ENCODE results near the gene HMCN1. TPM values are rescaled to one million over a fixed set of nuclear protein-coding genes. Genes with fewer than 3 reads are reported as not detected.

HMCN1 gene
- total RNA-seq, 1 experiment from 2014 or later, result 2.1 TPM

DNA sequence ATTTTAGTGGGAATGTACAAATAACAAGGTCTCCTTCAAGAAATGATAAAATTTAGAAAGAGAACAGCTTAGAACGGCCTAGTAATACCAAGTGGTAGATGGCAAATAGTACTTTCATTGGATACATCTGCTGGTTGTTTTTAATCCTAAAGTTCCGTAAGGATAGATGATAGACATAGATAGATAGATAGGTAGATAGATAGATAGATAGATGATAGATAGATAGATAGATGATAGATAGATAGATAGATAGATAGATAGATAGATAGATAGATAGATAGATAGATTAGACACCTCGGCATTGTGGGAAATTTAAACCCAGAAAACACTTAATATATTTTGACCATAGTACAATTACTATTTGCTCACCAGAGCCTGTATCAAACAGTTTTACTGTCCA is 352.4 kb downstream of the HMCN1 start:
- DNase-seq (ENCODE audit: low read depth), result no peak

DNA sequence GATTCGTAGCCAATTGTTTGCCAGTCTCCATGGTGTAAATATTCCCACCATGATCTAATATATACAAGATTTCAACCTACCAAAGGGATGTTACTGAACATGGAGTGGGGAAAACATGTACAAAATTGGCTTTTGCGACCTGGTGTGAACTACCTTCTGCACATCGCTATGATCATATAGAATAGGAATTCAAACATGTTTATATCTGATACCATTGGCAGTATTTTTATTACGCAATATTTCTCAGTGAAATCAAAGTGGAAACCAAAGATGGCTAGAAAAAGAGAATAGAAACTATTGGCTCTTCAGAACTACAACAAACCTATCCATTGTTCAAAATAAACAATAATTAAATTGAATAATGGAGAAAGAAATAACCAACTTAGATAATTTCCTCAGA is 355.7 kb downstream of the HMCN1 start:
- no peak for DNase-seq (ENCODE audit: low read depth)

DNA sequence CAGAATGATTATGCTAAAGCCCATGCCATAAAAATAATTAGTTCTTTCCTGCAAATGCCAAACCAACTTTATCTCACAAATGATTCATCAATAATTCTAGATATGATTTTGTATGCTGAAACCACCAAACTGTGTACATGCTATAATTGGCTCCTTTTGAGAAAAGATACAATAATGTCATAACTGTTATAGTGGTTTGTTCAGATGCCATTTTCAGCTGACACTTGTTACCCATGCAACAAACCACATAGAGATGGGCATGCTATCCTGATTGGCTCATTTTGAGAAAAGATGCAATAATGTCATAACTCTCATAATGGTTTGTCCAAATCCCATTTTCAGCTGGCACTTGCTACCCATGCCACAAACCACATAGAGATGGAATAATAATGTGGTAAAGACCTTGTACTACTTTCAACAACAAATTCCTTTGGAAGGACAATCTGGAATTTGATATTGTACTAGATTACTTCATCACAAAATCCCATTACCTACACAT is 357.1 kb downstream of the HMCN1 start:
- DNase-seq (ENCODE audit: low read depth), result peak; percentile 14

DNA sequence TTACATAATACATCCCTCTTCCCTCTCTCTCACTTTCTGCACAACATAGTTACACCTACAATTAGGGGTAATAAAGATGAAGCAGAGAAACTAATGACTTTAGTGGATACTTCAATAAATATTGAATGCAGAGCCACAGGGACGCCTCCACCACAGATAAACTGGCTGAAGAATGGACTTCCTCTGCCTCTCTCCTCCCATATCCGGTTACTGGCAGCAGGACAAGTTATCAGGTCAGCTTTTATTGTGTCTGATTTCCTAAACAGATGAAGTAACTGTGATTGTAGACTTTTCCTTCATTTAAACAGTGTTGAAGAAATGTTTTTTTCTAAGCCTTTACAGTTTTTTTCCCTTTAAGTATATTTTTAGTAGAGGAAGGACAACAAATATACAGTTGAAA is 359.2 kb downstream of the HMCN1 start:
- DNase-seq (ENCODE audit: low read depth), result peak; percentile 65

DNA sequence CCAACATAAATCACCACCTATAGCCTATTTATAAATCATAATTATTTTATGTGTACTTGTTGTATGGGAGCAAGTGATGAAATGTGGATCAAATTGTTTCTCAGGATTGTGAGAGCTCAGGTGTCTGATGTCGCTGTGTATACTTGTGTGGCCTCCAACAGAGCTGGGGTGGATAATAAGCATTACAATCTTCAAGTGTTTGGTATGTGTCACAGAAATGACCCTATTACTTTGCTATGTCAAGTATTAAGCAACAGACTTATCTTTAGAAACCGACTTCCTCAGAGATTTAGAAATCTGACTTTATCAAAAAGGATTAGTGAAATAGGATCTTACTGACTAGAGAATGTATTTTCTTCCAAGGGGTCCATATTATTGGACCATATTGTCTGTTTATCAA is 360.0 kb downstream of the HMCN1 start:
- DNase-seq (ENCODE audit: low read depth), result peak; percentile 68

DNA sequence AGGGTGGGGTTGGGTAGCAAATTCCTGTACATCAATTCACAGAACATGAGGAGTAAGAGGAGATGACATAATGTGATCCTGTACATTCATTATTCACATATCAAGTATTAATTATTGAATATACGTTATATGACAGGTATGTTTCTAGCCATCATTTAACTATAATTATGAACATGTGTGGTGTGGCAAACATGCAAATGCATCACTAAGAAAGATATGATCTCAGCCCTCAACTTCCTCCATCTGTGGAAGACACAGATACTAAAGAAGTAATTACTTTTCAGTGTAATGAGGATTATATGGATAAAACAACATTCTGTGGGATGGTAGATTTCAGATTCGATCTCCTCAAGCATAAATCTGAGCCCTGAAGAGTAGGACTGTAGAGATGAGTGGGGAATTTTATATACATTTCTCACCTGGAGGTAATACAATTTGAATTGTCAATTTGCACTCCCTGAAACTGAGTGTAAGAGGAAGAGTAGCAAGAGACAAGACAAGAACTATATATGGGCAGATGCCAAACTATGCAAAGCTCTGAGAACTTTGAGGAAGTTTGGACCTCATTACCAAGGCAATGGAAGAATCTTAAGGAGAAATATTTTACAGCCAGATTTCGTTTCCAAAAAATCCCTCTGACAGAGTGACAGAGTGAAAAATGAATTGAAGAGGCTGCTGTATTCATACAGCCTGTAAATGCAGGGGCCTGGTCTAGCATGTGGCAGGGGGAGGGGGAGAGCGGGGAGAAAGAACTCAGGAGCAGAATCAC is 365.3 kb downstream of the HMCN1 start:
- DNase-seq (ENCODE audit: low read depth), result no peak

DNA sequence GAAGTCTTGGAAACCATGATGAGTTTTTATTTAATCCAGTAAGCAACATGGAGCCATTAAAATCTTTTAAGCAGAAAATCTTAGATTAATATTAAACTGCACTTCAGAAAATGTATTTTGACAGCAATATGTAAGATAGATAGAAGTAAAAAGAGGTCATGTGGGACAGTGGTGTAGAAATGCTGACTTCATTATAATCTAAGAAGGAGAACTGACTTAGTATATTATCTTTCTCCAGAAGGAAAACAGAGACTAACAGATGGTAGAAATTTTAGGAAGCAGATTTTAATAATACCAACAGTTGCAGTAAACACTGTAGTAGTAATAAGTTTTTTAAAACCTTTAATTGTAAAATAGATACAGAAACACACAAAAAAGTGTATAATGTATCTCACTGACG is 367.9 kb downstream of the HMCN1 start:
- no peak for DNase-seq (ENCODE audit: low read depth)

DNA sequence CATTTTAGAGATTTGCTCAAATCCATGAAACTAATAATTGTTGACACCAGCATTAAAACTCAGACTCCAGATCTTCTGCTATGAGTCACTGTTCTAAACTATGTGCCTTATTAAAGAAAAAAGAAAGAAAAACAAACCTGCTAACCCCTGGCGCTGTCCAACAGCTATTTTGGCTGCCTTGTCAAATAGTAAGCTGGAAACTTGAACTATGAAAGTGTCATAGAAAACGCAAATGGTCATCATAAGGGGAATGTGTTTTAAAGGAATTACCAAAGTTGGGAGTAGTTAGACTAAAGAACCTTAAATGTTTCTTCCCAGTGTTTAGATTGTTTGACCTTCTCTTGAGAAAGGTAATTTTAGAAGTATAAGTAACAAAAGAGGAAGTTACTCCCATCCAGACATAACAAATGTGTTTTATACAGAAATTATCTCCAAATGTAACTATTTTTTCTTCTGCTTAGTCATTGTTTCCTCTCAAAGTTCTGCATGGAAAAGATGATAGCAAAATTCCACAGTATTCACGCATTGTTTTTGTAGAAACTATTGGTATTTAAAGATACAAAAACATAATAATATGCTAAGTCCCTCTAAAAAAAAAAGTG is 368.5 kb downstream of the HMCN1 start:
- DNase-seq (ENCODE audit: low read depth), result peak; percentile 86

DNA sequence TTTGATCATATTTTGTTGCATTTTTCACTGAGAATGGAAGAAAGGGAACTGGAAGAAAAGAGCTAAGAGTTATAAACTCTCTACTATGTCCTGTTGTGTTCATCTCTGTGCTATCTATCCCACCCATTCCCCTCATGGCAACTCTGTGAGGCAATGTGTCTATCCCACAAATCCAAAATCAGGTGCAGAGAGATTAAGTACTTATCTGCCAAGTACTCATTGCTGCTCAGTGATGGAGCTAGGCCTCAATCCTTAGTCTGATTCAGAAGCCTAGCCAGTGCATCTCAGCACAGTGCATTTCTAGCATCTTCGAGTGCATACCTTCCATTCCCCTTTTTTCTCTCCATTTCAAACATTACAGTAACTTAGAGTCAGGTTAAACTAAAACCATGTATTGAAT is 370.3 kb downstream of the HMCN1 start:
- DNase-seq (ENCODE audit: low read depth), result no peak

DNA sequence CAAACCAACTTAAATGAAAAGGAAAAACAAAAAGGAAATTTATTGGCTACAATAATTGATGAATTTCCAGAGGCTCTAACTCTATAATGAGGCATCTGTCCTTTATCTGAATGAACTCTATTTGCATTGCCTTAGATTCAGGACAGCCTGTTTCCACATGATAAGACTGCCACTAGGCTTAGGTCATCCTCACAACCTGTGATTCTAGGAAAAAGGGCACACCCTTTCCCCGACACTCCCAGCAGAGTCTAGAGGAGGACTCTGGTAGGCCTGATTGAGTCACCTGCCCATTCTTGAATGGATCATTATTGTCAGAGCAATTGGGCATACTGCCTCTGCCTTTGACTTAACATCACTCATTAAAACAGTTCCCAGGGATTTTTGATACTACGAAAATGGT is 378.1 kb downstream of the HMCN1 start:
- DNase-seq (ENCODE audit: low read depth), result no peak

DNA sequence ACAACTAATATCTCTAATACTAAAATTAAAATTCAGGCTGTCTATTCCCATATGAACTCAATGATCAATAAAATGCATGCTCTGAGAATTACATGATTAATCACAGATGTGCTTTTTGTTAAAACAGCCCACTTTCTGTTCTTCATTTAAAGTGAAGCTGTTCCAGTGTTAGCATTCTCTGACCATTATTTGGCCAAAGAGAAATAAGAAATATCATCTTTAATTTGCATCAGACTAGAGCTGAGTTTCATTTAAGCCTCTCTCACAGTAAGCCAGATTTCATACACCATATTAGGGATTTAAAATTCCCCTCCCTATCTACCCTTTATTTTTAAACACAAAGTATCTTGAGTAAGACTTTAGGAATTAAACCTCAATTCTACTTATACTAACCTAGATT is 379.3 kb downstream of the HMCN1 start:
- DNase-seq (ENCODE audit: low read depth), result no peak

DNA sequence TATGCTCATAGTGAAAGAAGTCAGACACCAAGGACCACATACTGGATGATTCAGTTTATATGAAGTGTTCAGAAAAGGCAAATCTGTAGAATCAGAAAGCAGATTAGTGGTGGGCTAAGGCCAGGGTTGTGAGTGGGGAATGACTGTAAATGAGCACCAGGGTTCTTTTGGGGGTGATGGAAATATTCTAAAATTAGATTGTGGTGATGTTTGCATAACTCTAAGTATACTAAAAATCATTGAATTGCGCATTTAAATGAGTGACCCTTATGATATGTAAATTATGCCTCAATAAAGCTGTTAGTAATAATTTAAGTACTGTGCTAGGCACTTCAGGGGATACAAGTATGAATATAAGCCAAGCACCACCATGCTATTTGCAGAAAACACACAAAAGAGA is 384.5 kb downstream of the HMCN1 start:
- DNase-seq (ENCODE audit: low read depth), result no peak

DNA sequence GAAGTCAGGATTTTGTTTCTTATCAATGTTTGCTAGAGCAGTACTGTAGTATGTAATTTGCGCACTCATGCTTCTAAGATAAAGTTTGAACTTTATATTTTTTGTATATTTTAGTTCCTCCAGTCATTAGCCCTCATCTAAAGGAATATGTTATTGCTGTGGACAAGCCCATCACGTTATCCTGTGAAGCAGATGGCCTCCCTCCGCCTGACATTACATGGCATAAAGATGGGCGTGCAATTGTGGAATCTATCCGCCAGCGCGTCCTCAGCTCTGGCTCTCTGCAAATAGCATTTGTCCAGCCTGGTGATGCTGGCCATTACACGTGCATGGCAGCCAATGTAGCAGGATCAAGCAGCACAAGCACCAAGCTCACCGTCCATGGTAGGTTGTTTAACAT is 388.6 kb downstream of the HMCN1 start:
- no peak for DNase-seq (ENCODE audit: low read depth)

DNA sequence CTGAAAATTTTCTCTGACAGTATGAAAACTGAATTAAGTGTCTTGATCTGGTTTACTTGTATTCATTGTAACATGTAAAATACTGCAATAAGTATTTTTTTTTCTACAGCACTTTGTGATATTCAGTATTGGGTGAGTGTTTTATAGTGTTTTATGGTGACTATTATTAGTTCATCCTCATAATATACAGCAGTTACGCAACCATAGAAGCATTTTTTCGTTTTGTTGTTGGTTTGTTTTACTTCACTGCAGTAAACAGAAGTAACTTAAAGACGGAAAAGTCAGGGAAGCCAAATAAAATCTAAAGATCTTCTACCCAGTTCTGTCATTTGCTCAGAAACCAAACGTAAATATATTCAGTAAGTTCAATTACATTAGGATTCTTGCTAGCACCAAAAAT is 390.8 kb downstream of the HMCN1 start:
- no peak for DNase-seq (ENCODE audit: low read depth)

DNA sequence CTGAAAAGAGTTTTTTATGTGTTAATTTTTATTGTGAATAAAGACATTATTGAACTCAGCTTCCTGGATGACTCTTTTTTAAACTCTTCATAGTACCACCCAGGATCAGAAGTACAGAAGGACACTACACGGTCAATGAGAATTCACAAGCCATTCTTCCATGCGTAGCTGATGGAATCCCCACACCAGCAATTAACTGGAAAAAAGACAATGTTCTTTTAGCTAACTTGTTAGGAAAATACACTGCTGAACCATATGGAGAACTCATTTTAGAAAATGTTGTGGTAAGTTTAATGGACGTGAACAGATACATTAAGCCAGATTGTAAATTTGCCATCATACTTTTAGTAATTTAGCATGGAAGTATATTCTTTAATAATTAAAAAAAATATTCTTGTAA is 391.3 kb downstream of the HMCN1 start:
- no peak for DNase-seq (ENCODE audit: low read depth)

DNA sequence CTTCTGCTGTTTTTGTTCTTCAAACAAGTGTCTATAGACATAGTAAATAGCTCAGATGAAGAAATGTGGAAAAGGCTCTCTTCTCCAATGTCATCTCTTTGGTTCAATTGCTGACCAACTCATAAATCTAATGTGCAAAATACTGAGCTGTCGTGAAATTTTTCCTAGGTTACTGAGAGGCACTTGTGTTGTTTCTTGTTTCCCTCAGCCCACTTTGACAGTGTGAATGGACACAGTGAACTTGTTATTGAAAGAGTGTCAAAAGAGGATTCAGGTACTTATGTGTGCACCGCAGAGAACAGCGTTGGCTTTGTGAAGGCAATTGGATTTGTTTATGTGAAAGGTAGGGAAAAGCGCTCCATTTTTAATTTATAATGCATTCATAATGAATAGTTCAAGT is 395.6 kb downstream of the HMCN1 start:
- no peak for DNase-seq (ENCODE audit: low read depth)

DNA sequence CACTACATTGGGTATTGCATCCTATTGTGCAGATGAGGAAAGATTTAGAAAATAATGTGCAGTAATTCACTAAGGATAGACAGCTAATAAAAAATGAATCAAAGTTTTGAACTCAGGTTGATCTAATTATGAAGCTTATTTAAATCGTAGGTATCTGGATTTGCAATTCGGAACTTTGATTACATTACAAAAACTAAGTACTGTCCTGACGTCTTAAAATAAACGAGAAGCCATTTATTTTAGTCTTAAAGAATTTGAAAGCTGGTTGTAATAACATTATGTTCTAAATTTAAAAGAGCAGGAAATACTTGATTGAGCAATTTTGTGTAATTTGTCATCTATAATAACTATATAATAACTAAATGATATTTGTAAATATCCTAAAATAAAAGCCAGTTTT is 404.9 kb downstream of the HMCN1 start:
- DNase-seq (ENCODE audit: low read depth), result no peak

DNA sequence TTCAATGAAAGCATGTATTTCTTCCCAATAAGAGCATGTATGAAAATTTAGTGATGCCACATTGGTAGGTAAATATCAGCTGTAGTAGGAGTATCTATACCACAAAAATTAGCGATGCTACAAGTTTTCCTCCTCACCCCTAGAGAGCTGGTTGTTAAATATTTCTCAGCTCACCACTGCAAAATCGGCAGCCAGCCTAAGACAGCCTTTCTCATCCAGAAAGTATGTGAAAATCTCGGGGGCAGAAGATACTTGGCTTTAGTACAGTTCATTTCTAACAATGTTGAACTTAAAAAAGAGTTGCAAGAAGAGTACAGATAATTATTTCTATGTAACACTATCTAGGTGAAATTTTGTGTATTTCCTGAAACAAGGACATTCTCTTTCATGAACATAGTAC is 405.5 kb downstream of the HMCN1 start:
- DNase-seq (ENCODE audit: low read depth), result peak; percentile 31

DNA sequence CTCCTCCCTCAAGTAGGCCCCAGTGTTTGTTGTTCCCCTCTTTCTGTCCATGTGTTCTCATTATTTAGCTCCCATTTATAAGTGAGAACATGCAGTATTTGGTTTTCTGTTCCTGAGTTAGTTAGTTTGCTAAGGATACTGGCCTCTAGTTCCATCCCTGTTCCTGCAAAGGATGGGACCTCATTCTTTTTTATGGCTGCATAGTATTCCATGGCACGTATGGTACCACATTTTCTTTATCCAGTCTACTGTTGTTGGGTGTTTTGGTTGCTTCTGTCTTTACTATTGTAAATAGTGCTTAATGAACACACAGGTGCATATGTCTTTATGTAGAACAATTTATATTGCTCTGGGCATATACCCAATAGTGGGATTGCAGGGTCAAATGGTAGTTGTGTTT is 408.0 kb downstream of the HMCN1 start:
- DNase-seq (ENCODE audit: low read depth), result no peak

DNA sequence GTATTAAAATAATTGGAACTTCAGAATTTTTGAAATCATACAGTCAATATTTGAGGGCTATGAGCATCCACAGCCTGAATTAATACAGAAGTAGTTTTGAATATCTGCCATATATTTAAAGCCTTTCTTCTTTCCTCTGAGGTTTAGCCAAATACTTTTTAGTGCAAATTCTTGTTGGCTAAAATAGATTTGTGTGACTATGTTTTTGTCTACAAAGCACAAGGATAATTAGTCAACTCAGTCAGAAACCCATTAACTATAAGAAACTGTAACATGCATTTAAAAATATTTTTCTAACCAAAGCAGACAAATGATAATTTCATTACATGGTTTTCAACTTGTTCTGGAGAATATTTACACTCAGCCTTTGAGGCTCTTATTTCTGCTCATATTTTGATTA is 408.7 kb downstream of the HMCN1 start:
- no peak for DNase-seq (ENCODE audit: low read depth)

DNA sequence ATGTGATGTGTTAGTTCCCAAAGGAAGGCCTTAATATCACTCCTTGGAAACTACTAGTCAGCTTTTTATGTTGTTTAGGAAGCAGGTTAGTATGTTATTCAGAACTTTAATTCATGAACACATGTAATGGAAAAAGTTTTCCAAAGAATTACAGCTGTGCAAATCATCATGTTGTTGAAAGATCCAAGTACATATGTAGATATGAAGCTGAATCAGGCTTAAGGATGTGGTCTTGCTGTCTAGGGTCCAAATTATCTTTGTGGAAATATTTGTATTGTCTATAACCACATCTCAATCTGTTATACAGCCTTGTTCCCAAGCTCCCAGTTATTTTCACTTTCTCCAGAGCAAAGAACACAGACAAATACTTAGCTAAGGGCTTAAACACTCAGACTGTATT is 409.3 kb downstream of the HMCN1 start:
- DNase-seq (ENCODE audit: low read depth), result no peak

DNA sequence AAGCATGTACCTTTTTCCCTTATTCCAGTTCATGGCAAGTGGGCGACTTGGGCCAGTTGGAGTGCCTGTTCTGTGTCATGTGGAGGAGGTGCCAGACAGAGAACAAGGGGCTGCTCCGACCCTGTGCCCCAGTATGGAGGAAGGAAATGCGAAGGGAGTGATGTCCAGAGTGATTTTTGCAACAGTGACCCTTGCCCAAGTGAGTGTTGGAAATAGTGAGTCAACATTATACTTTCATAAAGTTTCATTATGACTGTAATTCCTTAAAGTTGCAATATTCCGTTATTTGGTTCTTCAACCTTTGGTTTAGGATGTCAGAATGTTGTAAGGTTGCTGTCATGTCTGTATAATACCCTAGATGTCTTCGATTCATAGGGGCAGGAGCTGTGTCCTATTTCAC is 410.3 kb downstream of the HMCN1 start:
- DNase-seq (ENCODE audit: low read depth), result no peak

DNA sequence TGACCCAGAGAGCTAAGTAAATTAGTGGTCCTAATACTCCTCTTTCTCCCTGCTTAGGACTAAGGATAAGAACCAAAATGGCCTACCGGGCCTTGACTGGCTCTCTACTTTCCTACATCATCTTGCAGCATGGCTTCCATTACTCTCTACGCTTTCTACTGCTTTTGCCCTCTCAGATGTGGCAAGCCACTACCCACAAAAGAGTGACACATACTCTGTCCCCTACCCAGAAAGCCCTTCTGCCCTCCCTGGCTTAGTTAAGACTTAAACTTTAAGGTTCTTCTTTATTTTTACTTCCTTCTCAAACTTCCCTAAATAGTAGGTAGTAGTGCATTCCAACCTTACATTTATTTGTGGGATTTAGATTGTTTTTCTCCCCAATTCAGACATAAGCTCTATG is 412.8 kb downstream of the HMCN1 start:
- DNase-seq (ENCODE audit: low read depth), result no peak

DNA sequence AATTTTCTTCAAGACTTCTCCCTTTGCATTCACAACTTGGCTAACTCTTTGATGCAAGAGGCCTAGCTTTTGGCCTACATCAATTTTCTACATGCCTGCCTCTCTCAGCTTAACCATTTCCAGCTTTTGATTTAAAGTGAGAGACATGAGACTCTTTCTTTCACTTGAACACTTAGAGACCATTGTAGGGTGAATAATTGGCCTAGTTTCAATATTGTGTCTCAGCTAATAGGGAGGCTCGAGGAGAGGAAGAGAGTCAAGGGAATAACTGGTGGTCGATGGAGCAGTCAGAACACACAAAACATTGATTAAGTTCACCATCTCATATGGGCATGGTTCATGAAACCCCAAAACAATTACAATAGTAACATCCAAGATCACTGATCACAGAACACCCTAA is 415.4 kb downstream of the HMCN1 start:
- DNase-seq (ENCODE audit: low read depth), result no peak
